SW 1271 (cell line): Measurements from ENCODE around the gene CHD6.

Source experiments
- DNase-seq, 2 experiments: peaks; one replicate each; lab custom pipeline; 2025; lab: John Stamatoyannopoulos, UW

Gene CHD6

GRCh38 chr20:41371371-41371770 is 246.8 kb downstream of the CHD6 start:
- no peak for DNase-seq

- DNase-seq, result no peak
Observed at GRCh38 chr20:41370176-41370575, 248.0 kb downstream of the CHD6 start.

- DNase-seq, result no peak
Observed at GRCh38 chr20:41369673-41370072, 248.5 kb downstream of the CHD6 start.

GRCh38 chr20:41367956-41368355 is 250.2 kb downstream of the CHD6 start:
- DNase-seq, result no peak

- DNase-seq, result no peak
Observed at GRCh38 chr20:41367393-41367695, 250.8 kb downstream of the CHD6 start.

- no peak for DNase-seq
Observed at GRCh38 chr20:41366546-41367392, 251.4 kb downstream of the CHD6 start, which contains the start of gene EMILIN3. Gene EMILIN3 (minus strand): TSS chr20:41366818. CDS start chr20:41366634, 184 bp downstream.

GRCh38 chr20:41365777-41366545 is 252.2 kb downstream of the CHD6 start:
- DNase-seq, result no peak

- no peak for DNase-seq
Observed at GRCh38 chr20:41364967-41365765, 253.0 kb downstream of the CHD6 start.

GRCh38 chr20:41364236-41364855 is 253.8 kb downstream of the CHD6 start:
- DNase-seq, result no peak

- DNase-seq, result no peak
Observed at GRCh38 chr20:41363601-41364000, 254.6 kb downstream of the CHD6 start.

GRCh38 chr20:41362748-41363140 is 255.4 kb downstream of the CHD6 start:
- DNase-seq, result no peak

- DNase-seq, result no peak
Observed at GRCh38 chr20:41361757-41362747, 256.1 kb downstream of the CHD6 start.

GRCh38 chr20:41360831-41361756 is 257.1 kb downstream of the CHD6 start:
- no peak for DNase-seq

- DNase-seq, result no peak
Observed at GRCh38 chr20:41359541-41360011, 258.6 kb downstream of the CHD6 start.

- DNase-seq, result no peak
Observed at GRCh38 chr20:41358717-41359116, 259.5 kb downstream of the CHD6 start.

GRCh38 chr20:41358230-41358629 is 259.9 kb downstream of the CHD6 start:
- no peak for DNase-seq

- DNase-seq, result no peak
Observed at GRCh38 chr20:41357424-41358163, 260.6 kb downstream of the CHD6 start.

- no peak for DNase-seq
Observed at GRCh38 chr20:41356951-41357350, 261.2 kb downstream of the CHD6 start.
